Activated CD4-positive, CD25-positive, alpha-beta regulatory T cell treated with anti-CD3 and anti-CD28 coated beads, Interleukin-2, amount 50 U/mL, for 16 hours (primary cell): ENCODE data around the gene DNAI1.
"Not testable (repeated sequence)": the region's sequence is repeated elsewhere in the genome, so short reads cannot be mapped to it uniquely, and the experiment has no call there.

ENCODE experiments used
- DNase-seq: peaks from one replicate; pipeline ENCODE4 v3.0.0-alpha.2; 2020; ENCODE audit warnings: low read depth, low spot score

Gene DNAI1

DNA sequence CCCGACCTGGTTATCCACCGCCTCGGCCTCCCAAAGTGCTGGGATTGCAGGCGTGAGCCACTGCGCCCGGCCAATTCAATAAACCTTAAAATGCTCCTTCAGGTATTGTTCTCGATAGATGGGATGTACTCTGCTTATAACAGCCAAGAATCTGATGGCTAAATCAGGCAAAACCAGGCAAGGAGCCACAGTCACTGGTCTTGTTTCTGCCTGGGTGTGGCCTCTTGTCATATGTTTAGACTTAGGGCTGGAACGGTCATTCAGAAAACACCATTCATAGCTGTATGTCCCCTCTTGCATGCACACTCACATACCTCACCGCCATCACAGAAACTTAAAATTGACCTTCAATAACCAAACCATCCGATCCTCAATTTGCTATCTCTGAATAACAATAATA is 8.0 kb upstream of the DNAI1 start:
- DNase-seq = no peak

DNA sequence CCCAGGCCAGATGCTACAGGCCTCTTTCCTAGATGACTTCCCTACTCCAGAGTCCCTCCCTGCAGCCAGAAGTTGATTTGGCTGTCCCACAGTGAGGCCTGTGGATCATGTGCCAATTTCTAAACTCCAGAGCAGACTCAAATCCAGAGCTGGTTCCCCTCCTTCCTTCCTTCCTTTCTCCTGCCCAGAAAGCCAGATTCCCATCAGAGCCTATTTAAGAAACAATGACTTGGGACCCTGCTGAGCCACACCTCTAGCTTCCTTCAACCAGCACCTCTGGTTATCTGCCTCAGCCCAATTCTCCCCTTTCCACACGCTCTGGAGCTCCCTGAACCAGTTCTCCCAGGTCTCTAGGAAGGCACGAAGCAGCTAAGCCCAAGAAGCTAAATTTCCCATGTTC is 7.5 kb upstream of the DNAI1 start:
- no peak for DNase-seq

DNA sequence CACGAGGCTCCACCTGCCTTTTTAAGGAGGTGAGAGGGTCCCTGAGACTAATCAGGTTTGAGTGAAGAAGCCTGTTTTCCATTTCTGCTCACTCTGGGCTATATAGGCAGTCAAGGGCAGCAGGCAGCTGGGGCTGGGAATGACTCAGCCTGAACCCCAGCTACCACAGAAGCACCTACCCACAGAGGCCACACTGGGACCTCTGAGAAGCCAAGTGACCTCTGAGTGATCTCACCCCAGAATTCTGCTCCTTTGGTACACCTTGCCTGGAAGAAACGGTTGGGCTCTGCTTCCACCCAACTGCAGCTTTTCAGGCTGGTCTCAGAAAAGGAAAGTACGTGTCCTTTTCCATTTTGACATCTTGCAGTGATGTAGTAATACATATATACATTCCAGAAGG is 7.1 kb upstream of the DNAI1 start:
- no peak for DNase-seq

GRCh38 chr9:34452568-34452967 is 6.0 kb upstream of the DNAI1 start:
- DNase-seq = no peak

GRCh38 chr9:34454571-34455065 is 4.0 kb upstream of the DNAI1 start:
- no peak for DNase-seq

DNA sequence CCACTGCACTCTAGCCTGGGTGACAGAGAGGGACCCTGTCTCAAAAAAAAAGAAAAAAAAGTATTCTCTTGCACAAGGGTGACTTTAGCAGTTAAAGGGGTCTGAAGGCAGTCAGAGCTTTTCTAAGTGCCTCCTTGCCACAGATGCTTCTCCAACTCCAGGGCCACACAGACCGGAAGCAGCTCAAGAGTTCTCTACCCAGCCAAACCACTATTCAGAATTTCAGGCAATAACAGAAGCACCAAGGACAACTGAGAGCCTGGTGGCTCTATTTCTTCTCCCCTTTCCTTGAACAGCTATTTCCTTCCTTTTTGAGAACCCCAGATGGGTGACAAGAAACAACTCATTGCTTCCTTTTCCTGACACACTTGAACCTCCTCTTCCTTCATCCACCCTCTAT is 2.5 kb upstream of the DNAI1 start:
- no peak for DNase-seq

DNA sequence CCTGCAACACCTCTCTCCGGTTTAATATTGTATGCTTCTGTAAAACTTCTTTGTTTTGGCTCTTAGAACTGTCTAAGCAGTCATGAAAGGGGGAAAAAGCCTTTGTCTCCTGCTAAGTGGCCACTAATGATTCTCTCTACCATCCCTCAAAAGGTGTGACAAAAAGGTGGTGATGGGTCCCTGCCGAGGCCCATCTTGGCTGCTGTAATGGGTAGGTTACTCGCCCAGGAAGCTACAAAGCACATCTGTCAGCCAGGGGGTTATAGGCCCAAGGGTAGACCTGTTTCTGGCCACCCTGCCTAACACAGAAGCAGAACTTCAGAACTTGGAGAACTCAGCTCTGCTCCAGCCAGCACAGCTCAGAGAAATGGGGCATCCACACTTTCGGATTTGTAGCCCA is 1.9 kb upstream of the DNAI1 start:
- DNase-seq = no peak

GRCh38 chr9:34457266-34458012 is 1.2 kb upstream of the DNAI1 start:
- no peak for DNase-seq

DNA sequence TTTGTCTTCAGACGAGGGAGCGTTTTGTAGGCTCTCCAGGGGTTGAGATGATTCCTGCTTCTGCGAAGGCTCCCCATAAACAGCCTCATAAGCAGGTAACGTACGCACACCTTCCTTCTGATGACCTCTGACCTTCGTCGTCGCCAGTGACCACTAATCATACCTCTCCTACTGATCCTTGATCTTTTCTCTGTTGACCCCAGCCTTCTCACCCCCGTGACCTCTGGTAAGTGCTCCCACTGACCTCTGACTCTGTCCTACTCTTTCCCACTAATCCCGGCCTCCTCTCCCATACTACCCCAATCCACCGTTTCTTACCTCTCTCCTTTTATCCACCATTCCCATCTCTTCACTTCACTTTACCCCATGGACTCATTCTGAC is 345 bp downstream of the DNAI1 start:
- DNase-seq = no peak

GRCh38 chr9:34459356-34459755 is 751 bp downstream of the DNAI1 start:
- no peak for DNase-seq

- DNase-seq = no peak
Observed at GRCh38 chr9:34459941-34460340, 1.3 kb downstream of the DNAI1 start.

DNA sequence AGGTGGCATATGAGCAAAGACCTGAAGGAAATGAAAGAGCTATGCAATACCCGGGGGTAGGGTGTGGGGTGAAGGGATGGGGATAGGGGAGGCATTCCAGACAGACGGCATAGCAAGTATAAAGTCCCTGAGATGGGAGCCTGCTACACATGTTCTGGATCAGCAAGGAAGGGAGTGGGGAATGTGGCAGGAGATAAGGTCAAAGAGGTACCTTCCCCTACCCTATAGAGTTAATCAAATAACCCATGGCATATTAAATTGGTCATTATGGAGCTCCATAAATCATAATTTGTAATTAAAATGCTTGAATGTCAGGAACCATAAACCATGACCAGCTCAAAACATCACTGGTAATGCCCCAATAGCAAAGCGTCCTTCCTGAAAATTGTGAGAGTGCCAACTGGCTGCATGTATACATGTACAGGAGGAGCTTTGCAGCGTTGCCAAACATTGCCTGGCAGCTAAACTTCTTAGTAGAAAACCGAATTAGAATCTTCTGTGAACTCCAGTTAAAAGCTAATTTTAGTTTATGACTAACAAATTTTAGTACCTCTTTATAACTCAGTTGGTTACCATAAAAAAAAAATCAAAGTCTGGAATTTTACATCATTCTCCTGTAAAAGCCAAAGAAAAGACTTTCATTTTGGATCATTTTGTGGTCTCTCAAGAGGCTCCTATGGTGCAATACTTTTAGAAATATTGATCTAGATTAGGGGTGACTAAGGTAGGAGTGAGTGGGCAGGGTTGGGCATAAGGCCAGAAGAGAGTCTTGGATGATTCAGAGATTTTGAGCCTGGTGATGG is 4.7 kb downstream of the DNAI1 start:
- no peak for DNase-seq

GRCh38 chr9:34463901-34464232 is 5.3 kb downstream of the DNAI1 start:
- no peak for DNase-seq

GRCh38 chr9:34464571-34464970 is 6.0 kb downstream of the DNAI1 start:
- no peak for DNase-seq

- no peak for DNase-seq
Observed at GRCh38 chr9:34465468-34465867, 6.9 kb downstream of the DNAI1 start.

GRCh38 chr9:34475097-34475496 is 16.5 kb downstream of the DNAI1 start:
- DNase-seq = no peak

- DNase-seq = no peak
Observed at GRCh38 chr9:34477541-34477940, 18.9 kb downstream of the DNAI1 start.

DNA sequence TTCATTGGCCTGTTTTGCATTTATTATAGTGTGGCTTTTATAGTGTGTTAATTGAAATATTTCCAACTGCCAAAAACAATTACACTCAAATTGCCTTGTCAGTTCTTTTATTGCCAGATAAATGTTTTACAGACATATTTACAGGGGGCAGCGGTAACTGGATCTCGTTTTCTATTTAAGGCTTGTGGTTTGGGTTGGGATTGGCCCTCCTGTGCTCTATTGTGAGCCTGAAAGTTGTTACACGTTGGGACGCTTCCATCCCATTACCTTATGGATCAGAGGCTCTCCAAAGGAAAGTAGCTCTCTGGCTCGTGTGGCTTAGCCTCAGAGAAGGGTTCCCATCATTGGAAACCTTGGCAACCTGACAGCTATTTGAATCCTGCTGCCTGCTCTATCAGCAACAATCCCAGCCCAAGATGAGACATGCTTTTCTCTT is 20.8 kb downstream of the DNAI1 start:
- DNase-seq = no peak

DNA sequence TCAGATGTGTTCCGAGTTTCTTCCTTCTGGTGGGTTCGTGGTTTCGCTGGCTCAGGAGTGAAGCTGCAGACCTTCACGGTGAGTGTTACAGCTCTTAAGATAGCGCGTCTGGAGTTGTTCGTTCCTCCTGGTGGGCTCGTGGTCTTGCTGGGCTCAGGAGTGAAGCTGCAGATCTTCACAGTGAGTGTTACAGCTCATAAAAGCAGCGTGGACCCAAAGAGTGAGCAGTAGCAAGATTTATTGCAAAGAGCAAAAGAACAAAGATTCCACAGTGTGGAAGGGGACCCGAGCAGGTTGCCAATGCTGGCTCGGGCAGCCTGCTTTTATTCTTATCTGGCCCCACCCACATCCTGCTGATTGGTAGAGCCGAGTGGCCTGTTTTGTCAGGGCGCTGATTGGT is 23.0 kb downstream of the DNAI1 start:
- DNase-seq = not testable (repeated sequence)

DNA sequence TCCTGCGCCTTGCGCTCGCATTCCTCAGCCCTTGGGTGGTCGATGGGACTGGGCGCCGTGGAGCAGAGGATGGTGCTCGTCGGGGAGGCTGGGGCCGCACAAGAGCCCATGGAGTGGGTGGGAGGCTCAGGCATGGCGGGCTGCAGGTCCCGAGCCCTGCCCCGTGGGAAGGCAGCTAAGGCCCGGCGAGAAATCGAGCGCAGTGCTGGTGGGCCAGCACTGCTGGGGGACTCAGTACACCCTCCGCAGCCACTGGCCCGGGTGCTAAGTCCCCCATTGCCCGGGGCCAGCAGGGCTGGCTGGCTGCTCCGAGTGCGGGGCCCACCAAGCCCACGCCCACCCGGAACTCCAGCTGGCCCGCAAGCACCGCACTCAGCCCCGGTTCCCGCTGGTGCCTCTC is 24.1 kb downstream of the DNAI1 start:
- DNase-seq = not testable (repeated sequence)

- DNase-seq = no peak
Observed at GRCh38 chr9:34484678-34485077, 26.1 kb downstream of the DNAI1 start.

- no peak for DNase-seq
Observed at GRCh38 chr9:34485822-34486221, 27.2 kb downstream of the DNAI1 start.

DNA sequence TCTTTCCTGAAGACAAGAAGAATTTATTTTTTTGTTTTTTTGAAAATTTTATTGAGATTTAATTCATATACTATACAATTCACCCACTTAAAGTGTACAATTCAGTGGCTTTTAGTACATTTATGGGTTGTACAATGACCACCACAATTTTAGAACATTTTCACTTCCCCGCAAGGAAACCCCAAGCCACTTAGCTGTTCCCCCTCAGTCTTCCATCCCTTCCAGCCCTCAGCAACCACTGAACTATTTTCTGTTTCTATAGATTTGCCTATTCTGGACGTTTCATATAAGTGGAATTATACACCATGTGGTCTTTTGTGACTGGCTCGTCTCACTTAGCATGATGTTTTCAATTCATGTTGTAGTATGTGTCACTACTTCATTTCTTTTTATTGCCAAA is 28.0 kb downstream of the DNAI1 start:
- DNase-seq = no peak
